HepG2 (cell line): ENCODE data around the gene SYVN1. TPM values are rescaled to one million over a fixed set of nuclear protein-coding genes. Genes with fewer than 3 reads are reported as not detected.

Experiments used
- DRAP1 ChIP-seq: IDR thresholded peaks from 2 replicates; pipeline ENCODE4 v1.6.1; 2016; ENCODE audit warnings: missing genetic modification reagents, missing compliant biosample characterization
- GLI4 ChIP-seq: sonication (generic); formaldehyde crosslinking; IDR thresholded peaks from 2 replicates; pipeline ENCODE4 v1.5.1; 2020; ENCODE audit warnings: missing genetic modification reagents, mild to moderate bottlenecking, moderate library complexity, borderline replicate concordance
- HDAC2 ChIP-seq: sonication (generic); formaldehyde crosslinking; IDR thresholded peaks from 2 replicates; pipeline ENCODE4 v1.4.0; 2020; ENCODE audit warnings: missing genetic modification reagents
- KMT2A ChIP-seq: sonication (generic); formaldehyde crosslinking; IDR thresholded peaks from 2 replicates; pipeline ENCODE4 v1.4.0; 2020; ENCODE audit warnings: missing genetic modification reagents
- MTF2 ChIP-seq: sonication (generic); formaldehyde crosslinking; IDR thresholded peaks from 2 replicates; pipeline ENCODE4 v1.5.0; 2020; ENCODE audit warnings: missing genetic modification reagents, borderline replicate concordance
- MXD4 ChIP-seq: IDR thresholded peaks from 2 replicates; pipeline ENCODE4 v1.6.1; 2016; ENCODE audit warnings: mild to moderate bottlenecking, missing biosample characterization, missing genetic modification reagents
- NR2F2 ChIP-seq: IDR thresholded peaks from 2 replicates; pipeline ENCODE4 v1.6.1; 2012; ENCODE audit warnings: low read depth, inconsistent platforms, borderline replicate concordance
- PHF20 ChIP-seq: sonication (generic); formaldehyde crosslinking; IDR thresholded peaks from 2 replicates; pipeline ENCODE4 v1.5.0; 2020; ENCODE audit warnings: mild to moderate bottlenecking, missing genetic modification reagents
- RORA ChIP-seq: sonication (generic); formaldehyde crosslinking; IDR thresholded peaks from 2 replicates; pipeline ENCODE4 v1.5.0; 2020; ENCODE audit warnings: mild to moderate bottlenecking, missing genetic modification reagents, moderate library complexity
- RXRB ChIP-seq: IDR thresholded peaks from 2 replicates; pipeline ENCODE4 v1.6.1; 2016; ENCODE audit warnings: borderline replicate concordance, missing genetic modification reagents, missing compliant biosample characterization
- SNAPC2 ChIP-seq: sonication (generic); formaldehyde crosslinking; IDR thresholded peaks from 2 replicates; pipeline ENCODE4 v1.8.1; 2022; ENCODE audit warnings: mild to moderate bottlenecking, missing genetic modification reagents
- STAT5B ChIP-seq: sonication (generic); formaldehyde crosslinking; IDR thresholded peaks from 2 replicates; pipeline ENCODE4 v1.4.0; 2020; ENCODE audit warnings: missing genetic modification reagents
- STAT6 ChIP-seq: sonication (generic); formaldehyde crosslinking; IDR thresholded peaks from 2 replicates; pipeline ENCODE4 v1.4.0; 2020; ENCODE audit warnings: missing genetic modification reagents, mild to moderate bottlenecking, borderline replicate concordance
- ZMYM4 ChIP-seq: sonication (generic); formaldehyde crosslinking; IDR thresholded peaks from 2 replicates; pipeline ENCODE4 v1.8.1; 2023; ENCODE audit warnings: mild to moderate bottlenecking, missing genetic modification reagents
- ZNF136 ChIP-seq: sonication (generic); formaldehyde crosslinking; IDR thresholded peaks from 2 replicates; pipeline ENCODE4 v1.8.1; 2022; ENCODE audit warnings: low read depth, mild to moderate bottlenecking, moderate library complexity, missing genetic modification reagents
- ZNF296 ChIP-seq: sonication (generic); formaldehyde crosslinking; conservative IDR thresholded peaks from 2 replicates; pipeline ENCODE4 v1.5.0; 2020; ENCODE audit warnings: mild to moderate bottlenecking, missing genetic modification reagents
- ZNF513 ChIP-seq: sonication (generic); formaldehyde crosslinking; conservative IDR thresholded peaks from 2 replicates; pipeline ENCODE4 v1.5.0; 2020; ENCODE audit warnings: missing genetic modification reagents
- ZNF670 ChIP-seq: sonication (generic); formaldehyde crosslinking; IDR thresholded peaks from 2 replicates; pipeline ENCODE4 v1.8.0; 2022; ENCODE audit warnings: mild to moderate bottlenecking, missing genetic modification reagents, borderline replicate concordance
- ZNF709 ChIP-seq: sonication (generic); formaldehyde crosslinking; IDR thresholded peaks from 2 replicates; pipeline ENCODE4 v1.5.0; 2020; ENCODE audit warnings: mild to moderate bottlenecking, missing genetic modification reagents
- ZNF775 ChIP-seq: sonication (generic); formaldehyde crosslinking; IDR thresholded peaks from 2 replicates; pipeline ENCODE4 v1.4.0; 2020; ENCODE audit warnings: missing genetic modification reagents, mild to moderate bottlenecking, moderate library complexity, borderline replicate concordance
- polyA plus RNA-seq, 8 experiments: library from polyadenylated mRNA; depleted of rRNA in 3 of 8; stranded (reverse) in 7 of 8; unstranded in 1 of 8; fragments of >200 nt; fragmentation: Illumina TruSeq in 4 of 8; extraction: Trizol in 4 of 8; gene quantifications; 2 replicates each; pipeline versions ENCODE4 v1.2.1 to v1.2.3, GENCODE V29; 2011 to 2016; ENCODE audit warnings: low read depth in 4 of 8, missing spikeins in 1 of 8, mixed read lengths in 1 of 8; ENCODE audit not compliant: insufficient read depth in 1 of 8
- total RNA-seq, 5 experiments: library from RNA; depleted of rRNA; stranded (reverse); fragments of >200 nt; fragmentation: Illumina TruSeq; extraction: Trizol; gene quantifications; 2 replicates each; pipeline ENCODE4 v1.2.3, GENCODE V29; 2016; ENCODE audit warnings: low read depth in 1 of 5
- TF ChIP-seq, protein P1 (sequence below): IDR thresholded peaks from 2 replicates; pipeline ENCODE4 v1.6.1; 2016; ENCODE audit warnings: missing compliant biosample characterization, missing genetic modification reagents, borderline replicate concordance
- TF ChIP-seq, protein P2 (sequence below): sonication (generic); formaldehyde crosslinking; IDR thresholded peaks from 2 replicates; pipeline ENCODE4 v1.5.1; 2020; ENCODE audit warnings: missing genetic modification reagents, mild to moderate bottlenecking, borderline replicate concordance

SYVN1 gene
- total and polyA plus RNA-seq, 2 of the 13 experiments (the other 11 are each of a cell fraction or from before 2014, with no cell fraction given): 10.3 to 22.5 TPM

- TF ChIP-seq STAT6 (no peak), HDAC2 (CRISPR knock-in tag) (peak; percentile 92; the same call in 1 of the 2 replicates), ZNF513 (no peak), MXD4 (CRISPR knock-in tag) (no peak), SNAPC2 (CRISPR knock-in tag) (no peak), GLI4 (CRISPR knock-in tag) (no peak), RXRB (CRISPR knock-in tag) (peak; percentile 75), ZNF775 (no peak), NR2F2 (0 out of 2 replicates have a peak, but pooled peaks have one; percentile 71), DRAP1 (CRISPR knock-in tag) (peak; percentile 62), PHF20 (CRISPR knock-in tag) (peak; percentile 99), RORA (CRISPR knock-in tag) (no peak), STAT5B (CRISPR knock-in tag) (0 out of 2 replicates have a peak, but pooled peaks have one; percentile 64), MTF2 (no peak), ZNF670 (CRISPR knock-in tag) (peak; percentile 96), ZNF296 (CRISPR knock-in tag) (no peak), ZNF709 (CRISPR knock-in tag) (no peak), ZNF136 (CRISPR knock-in tag) (no peak), ZMYM4 (0 out of 2 replicates have a peak, but pooled peaks have one; percentile 40), KMT2A (CRISPR knock-in tag) (peak; percentile 34; the same call in 1 of the 2 replicates)
- TF ChIP-seq, protein P1, sequence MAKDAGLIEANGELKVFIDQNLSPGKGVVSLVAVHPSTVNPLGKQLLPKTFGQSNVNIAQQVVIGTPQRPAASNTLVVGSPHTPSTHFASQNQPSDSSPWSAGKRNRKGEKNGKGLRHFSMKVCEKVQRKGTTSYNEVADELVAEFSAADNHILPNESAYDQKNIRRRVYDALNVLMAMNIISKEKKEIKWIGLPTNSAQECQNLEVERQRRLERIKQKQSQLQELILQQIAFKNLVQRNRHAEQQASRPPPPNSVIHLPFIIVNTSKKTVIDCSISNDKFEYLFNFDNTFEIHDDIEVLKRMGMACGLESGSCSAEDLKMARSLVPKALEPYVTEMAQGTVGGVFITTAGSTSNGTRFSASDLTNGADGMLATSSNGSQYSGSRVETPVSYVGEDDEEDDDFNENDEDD (CRISPR knock-in tag): peak; percentile 72; the same call in 1 of the 2 replicates
- TF ChIP-seq, protein P2, sequence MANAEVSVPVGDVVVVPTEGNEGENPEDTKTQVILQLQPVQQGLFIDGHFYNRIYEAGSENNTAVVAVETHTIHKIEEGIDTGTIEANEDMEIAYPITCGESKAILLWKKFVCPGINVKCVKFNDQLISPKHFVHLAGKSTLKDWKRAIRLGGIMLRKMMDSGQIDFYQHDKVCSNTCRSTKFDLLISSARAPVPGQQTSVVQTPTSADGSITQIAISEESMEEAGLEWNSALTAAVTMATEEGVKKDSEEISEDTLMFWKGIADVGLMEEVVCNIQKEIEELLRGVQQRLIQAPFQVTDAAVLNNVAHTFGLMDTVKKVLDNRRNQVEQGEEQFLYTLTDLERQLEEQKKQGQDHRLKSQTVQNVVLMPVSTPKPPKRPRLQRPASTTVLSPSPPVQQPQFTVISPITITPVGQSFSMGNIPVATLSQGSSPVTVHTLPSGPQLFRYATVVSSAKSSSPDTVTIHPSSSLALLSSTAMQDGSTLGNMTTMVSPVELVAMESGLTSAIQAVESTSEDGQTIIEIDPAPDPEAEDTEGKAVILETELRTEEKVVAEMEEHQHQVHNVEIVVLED (CRISPR knock-in tag): peak; percentile 81
Measured at GRCh38 chr11:65095974-65096806, 38.1 kb downstream of the SYVN1 start, which contains the start of gene VPS51 (continued).
